Measurements from ENCODE around the gene ERBB3.

ERBB3 gene

GRCh38 chr12:56078931-56079722 lies 838 bp upstream of the ERBB3 start:
- peak; percentile 68 for DNase-seq (ENCODE audit: low spot score)

- no peak for DNase-seq (ENCODE audit: low spot score)
Observed at GRCh38 chr12:56080556-56081138, 682 bp downstream of the ERBB3 start.

- DNase-seq (ENCODE audit: low spot score) = no peak
Observed at GRCh38 chr12:56081393-56082347, 1.7 kb downstream of the ERBB3 start.

GRCh38 chr12:56082382-56082781 lies 2.4 kb downstream of the ERBB3 start:
- no peak for DNase-seq (ENCODE audit: low spot score)

- no peak for DNase-seq (ENCODE audit: low spot score)
Observed at GRCh38 chr12:56082967-56083366, 3.0 kb downstream of the ERBB3 start.

- DNase-seq (ENCODE audit: low spot score) = peak; percentile 55
Observed at GRCh38 chr12:56084958-56085543, 5.1 kb downstream of the ERBB3 start.

- DNase-seq (ENCODE audit: low spot score) = no peak
Observed at GRCh38 chr12:56086096-56086495, 6.1 kb downstream of the ERBB3 start.

- no peak for DNase-seq (ENCODE audit: low spot score)
Observed at GRCh38 chr12:56086608-56087007, 6.6 kb downstream of the ERBB3 start.

GRCh38 chr12:56087220-56087619 lies 7.3 kb downstream of the ERBB3 start:
- no peak for DNase-seq (ENCODE audit: low spot score)

- DNase-seq (ENCODE audit: low spot score) = no peak
Observed at GRCh38 chr12:56097738-56098137, 17.8 kb downstream of the ERBB3 start.

GRCh38 chr12:56098592-56098991 lies 18.6 kb downstream of the ERBB3 start:
- no peak for DNase-seq (ENCODE audit: low spot score)

- no peak for DNase-seq (ENCODE audit: low spot score)
Observed at GRCh38 chr12:56099787-56100186, 19.8 kb downstream of the ERBB3 start.

GRCh38 chr12:56101045-56101444 lies 21.1 kb downstream of the ERBB3 start:
- DNase-seq (ENCODE audit: low spot score) = no peak

- DNase-seq (ENCODE audit: low spot score) = no peak
Observed at GRCh38 chr12:56102683-56103065, 22.7 kb downstream of the ERBB3 start.

- no peak for DNase-seq (ENCODE audit: low spot score)
Observed at GRCh38 chr12:56103066-56103711, 23.2 kb downstream of the ERBB3 start.

GRCh38 chr12:56103823-56104108 lies 23.8 kb downstream of the ERBB3 start:
- no peak for DNase-seq (ENCODE audit: low spot score)

GRCh38 chr12:56104109-56104814 lies 24.3 kb downstream of the ERBB3 start, which contains the start of gene PA2G4:
Gene PA2G4 (plus strand): TSS chr12:56104559. CDS start chr12:56104738, 179 bp downstream.
- DNase-seq (ENCODE audit: low spot score) = peak; percentile 99

GRCh38 chr12:56104815-56105608 lies 25.0 kb downstream of the ERBB3 start:
- DNase-seq (ENCODE audit: low spot score) = no peak

GRCh38 chr12:56105609-56105902 lies 25.6 kb downstream of the ERBB3 start:
- DNase-seq (ENCODE audit: low spot score) = no peak

- no peak for DNase-seq (ENCODE audit: low spot score)
Observed at GRCh38 chr12:56107242-56107641, 27.3 kb downstream of the ERBB3 start.

- DNase-seq (ENCODE audit: low spot score) = no peak
Observed at GRCh38 chr12:56110571-56110970, 30.6 kb downstream of the ERBB3 start.
